Measurements from ENCODE around the gene VPS18. TPM values are rescaled to one million over a fixed set of nuclear protein-coding genes. Genes with fewer than 3 reads are reported as not detected.

The VPS18 gene
- total RNA-seq, 1 donor from 2014 or later, result 25.6 TPM

DNA sequence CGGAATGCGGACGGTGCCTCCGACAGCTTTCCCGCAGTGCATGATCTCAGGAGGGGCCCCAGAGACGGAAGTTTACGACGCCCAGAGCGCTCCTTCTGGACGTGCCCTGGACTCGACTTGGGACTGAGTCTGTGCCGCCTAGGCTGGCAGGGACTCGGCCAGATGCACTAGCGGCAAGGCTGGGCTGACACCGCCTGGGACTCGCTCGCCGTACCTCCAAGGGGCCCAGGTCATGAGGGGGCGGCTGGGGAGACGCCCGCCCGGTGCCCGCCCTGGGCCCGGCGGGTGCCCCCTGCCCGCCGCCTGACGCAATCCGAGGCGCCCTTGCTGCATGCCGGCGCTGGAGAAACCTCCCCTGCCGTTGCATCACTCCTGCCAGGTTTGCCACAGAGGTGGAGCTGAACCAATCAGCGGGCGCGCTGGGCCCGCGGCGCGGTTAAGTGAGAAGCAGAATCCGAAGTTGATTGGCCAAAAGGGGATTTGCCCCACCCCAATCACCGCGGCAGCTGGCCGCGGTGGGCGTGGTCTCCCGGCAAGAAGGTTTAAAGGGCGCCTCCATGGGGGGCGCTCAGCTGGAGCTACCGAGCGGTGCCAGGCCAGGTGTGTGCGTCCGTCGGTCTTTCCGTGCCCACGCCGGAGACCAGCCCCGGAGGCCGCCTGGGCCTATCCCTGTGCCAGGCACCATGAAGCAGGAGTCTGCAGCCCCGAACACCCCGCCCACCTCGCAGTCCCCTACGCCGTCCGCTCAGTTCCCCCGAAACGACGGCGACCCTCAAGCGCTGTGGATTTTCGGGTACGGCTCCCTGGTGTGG, 58.9 kb downstream of the VPS18 start, which contains the start of gene CHAC1:
Gene CHAC1, plus strand, starts transcription at position 571 of the 812 bp plus-strand sequence. Its CDS starts 113 bp downstream, at position 684.
- peak within 1 kb of the TSS; percentile 86 for H3K27ac Mint-ChIP-seq
- DNase-seq (ENCODE audit: extremely low spot score, unreplicated experiment), result peak; percentile 89
- no peaks in the 10 kb centered on the region for H3K9me3 Mint-ChIP-seq
- peaks cover 23% of the 10 kb centered on the region for H3K27me3 Mint-ChIP-seq
- peak within 1 kb of the TSS; percentile 94 for H3K4me3 Mint-ChIP-seq
- TF ChIP-seq, protein P1, sequence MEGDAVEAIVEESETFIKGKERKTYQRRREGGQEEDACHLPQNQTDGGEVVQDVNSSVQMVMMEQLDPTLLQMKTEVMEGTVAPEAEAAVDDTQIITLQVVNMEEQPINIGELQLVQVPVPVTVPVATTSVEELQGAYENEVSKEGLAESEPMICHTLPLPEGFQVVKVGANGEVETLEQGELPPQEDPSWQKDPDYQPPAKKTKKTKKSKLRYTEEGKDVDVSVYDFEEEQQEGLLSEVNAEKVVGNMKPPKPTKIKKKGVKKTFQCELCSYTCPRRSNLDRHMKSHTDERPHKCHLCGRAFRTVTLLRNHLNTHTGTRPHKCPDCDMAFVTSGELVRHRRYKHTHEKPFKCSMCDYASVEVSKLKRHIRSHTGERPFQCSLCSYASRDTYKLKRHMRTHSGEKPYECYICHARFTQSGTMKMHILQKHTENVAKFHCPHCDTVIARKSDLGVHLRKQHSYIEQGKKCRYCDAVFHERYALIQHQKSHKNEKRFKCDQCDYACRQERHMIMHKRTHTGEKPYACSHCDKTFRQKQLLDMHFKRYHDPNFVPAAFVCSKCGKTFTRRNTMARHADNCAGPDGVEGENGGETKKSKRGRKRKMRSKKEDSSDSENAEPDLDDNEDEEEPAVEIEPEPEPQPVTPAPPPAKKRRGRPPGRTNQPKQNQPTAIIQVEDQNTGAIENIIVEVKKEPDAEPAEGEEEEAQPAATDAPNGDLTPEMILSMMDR (conservative IDR thresholded peaks at IDR 0.05), result peak; percentile 18
- no peaks in the 10 kb centered on the region for H3K36me3 Mint-ChIP-seq
- peaks cover 9% of the 10 kb centered on the region for H3K4me1 Mint-ChIP-seq (ENCODE audit: unreplicated experiment)

Other genes with a start within 250 kb of the VPS18 start
- 15.7 and 20.5 TPM in 2 replicates for gene RAD51, start 199.3 kb upstream of the VPS18 start, total RNA-seq (ENCODE audit: low replicate concordance)
- 30.4 and 32.0 TPM in 2 replicates for gene RMDN3, start 139.2 kb upstream of the VPS18 start, total RNA-seq (ENCODE audit: low replicate concordance)
- 23.3 and 23.5 TPM in 2 replicates for gene GCHFR, start 130.4 kb upstream of the VPS18 start, total RNA-seq (ENCODE audit: low replicate concordance)
- 1.1 and 1.3 TPM in 2 replicates for gene C15orf62, start 124.5 kb upstream of the VPS18 start, total RNA-seq (ENCODE audit: low replicate concordance)
- gene ZFYVE19, start 87.4 kb upstream of the VPS18 start, total RNA-seq (ENCODE audit: low replicate concordance), result 31.6 and 45.0 TPM in 2 replicates
- 23.7 and 38.3 TPM in 2 replicates for gene DNAJC17, start 87.0 kb upstream of the VPS18 start, total RNA-seq (ENCODE audit: low replicate concordance)
- gene PPP1R14D, start 65.7 kb upstream of the VPS18 start, total RNA-seq (ENCODE audit: low replicate concordance), result 0.70 and 1.0 TPM in 2 replicates
- 156 and 401 TPM in 2 replicates for gene SPINT1, start 50.4 kb upstream of the VPS18 start, total RNA-seq (ENCODE audit: low replicate concordance)
- 19.3 and 43.3 TPM in 2 replicates for gene RHOV, start 20.2 kb upstream of the VPS18 start, total RNA-seq (ENCODE audit: low replicate concordance)
- gene DLL4, start 34.9 kb downstream of the VPS18 start, total RNA-seq (ENCODE audit: low replicate concordance), result 2.9 and 5.9 TPM in 2 replicates
- gene CHAC1, start 59.0 kb downstream of the VPS18 start, total RNA-seq (ENCODE audit: low replicate concordance), result 7.8 and 12.9 TPM in 2 replicates
- gene INO80, start 221.8 kb downstream of the VPS18 start, total RNA-seq (ENCODE audit: low replicate concordance), result 19.7 and 22.3 TPM in 2 replicates

Measured in type B pancreatic cell (in vitro differentiated cells).